OCI-LY3 (cell line): Measurements from ENCODE around the gene S1PR1.

Experiments used
- H2AFZ ChIP-seq: fragments of 200-600, 300-600 bp; shearing (Covaris generic); 2 replicates; pipeline ENCODE4 v1.6.0; 2014; ENCODE audit warnings: antibody characterized with exemption, low read depth, low read length
- H3K27ac ChIP-seq: fragments of 200-600, 300-600 bp; sonication (generic); 2 replicates; pipeline ENCODE4 v1.5.1; 2014; ENCODE audit warnings: mild to moderate bottlenecking, low read length, moderate library complexity, mixed read lengths
- H3K27me3 ChIP-seq: fragments of 200-600, 300-600 bp; sonication (generic); 2 replicates; pipeline ENCODE4 v1.6.1; 2014; ENCODE audit warnings: low read depth, low read length, mixed read lengths
- H3K36me3 ChIP-seq: fragments of 200-600, 300-600 bp; sonication (generic); replicated peaks from 2 replicates; pipeline ENCODE3; 2014; ENCODE audit warnings: low read depth, low read length, mixed read lengths
- H3K4me1 ChIP-seq: fragments of 300-600, 200-600 bp; sonication (generic); 2 replicates; pipeline ENCODE4 v1.6.1; 2014; ENCODE audit warnings: low read length, mixed read lengths
- H3K4me2 ChIP-seq: fragments of 200-600, 300-600 bp; sonication (generic); 2 replicates; pipeline ENCODE4 v1.6.1; 2014; ENCODE audit warnings: low read length, mixed read lengths
- H3K4me3 ChIP-seq: fragments of 300-600, 200-600 bp; sonication (generic); 2 replicates; pipeline ENCODE4 v1.5.1; 2014; ENCODE audit warnings: antibody characterized with exemption, mild to moderate bottlenecking, low read length, moderate library complexity
- H3K79me2 ChIP-seq: fragments of 300-600, 200-600 bp; shearing (Covaris generic); 2 replicates; pipeline ENCODE4 v1.6.1; 2014; ENCODE audit warnings: mild to moderate bottlenecking, low read length, mixed read lengths
- H3K9ac ChIP-seq: fragments of 300-600, 200-600 bp; shearing (Covaris generic); 2 replicates; pipeline ENCODE4 v1.6.0; 2014; ENCODE audit warnings: mild to moderate bottlenecking, low read length, moderate library complexity
- H3K9me3 ChIP-seq: fragments of 200-600, 300-600 bp; shearing (Covaris generic); 2 replicates; pipeline ENCODE4 v1.6.1; 2014; ENCODE audit warnings: low read length, mixed read lengths; ENCODE audit not compliant: insufficient read depth
- H4K20me1 ChIP-seq: fragments of 200-600, 300-600 bp; sonication (generic); 2 replicates; pipeline ENCODE4 v1.6.1; 2016; ENCODE audit warnings: low read length, mixed read lengths; ENCODE audit not compliant: insufficient read depth
- EZH2phosphoT487 ChIP-seq: fragments of 200-600 bp; shearing (Covaris generic); IDR thresholded peaks from 2 replicates; pipeline ENCODE4 v1.6.1; 2018; ENCODE audit warnings: antibody characterized with exemption, mixed run types, low read depth
- TF ChIP-seq, protein P1 (sequence below): fragments of 200-600, 300-600 bp; sonication (generic); IDR thresholded peaks from 2 replicates; pipeline ENCODE4 v1.5.1; 2014; ENCODE audit warnings: antibody characterized with exemption, low read length, low read depth

The S1PR1 gene

DNA sequence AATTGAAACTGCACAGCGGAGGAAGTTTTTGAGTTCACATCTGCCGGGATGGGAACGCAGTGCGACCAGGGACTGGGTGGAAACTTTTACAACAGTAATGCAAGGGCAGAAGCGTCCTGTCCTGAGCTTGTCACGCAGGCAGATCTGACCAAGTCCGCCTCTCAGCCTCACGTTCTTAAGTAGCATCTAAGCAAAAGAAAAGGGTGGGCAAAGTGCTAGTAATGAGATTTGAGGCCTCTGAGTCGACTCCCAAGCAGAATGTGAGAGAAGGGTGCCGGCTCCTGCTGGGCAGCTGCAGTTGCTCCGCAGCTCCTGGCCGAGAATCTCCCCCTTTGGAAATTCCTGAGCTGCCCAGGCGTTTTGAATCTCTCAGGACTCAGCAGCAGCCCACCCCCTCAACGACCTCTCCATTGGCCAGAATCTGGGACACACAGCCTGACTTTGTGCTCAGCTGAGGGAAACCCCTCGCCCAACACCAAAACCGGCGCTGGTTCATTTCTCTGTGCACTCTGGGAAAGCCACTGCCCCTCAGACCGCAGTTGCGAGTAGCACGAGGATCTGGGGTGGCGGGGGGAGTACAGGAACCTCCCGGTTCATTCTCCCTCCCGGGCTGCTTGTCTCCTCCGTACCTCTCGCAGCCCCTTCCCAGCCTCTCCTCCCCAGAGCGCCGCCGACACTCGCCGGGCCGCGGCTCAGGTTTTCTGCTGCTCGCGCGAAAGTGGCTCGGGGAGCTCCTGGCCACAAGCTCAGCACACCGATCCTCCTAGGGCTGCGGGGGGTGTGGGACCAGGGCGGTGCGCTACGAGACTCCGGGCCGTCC, 913 bp upstream of the S1PR1 start:
- peak overlapping the region; percentile 69 for H2AFZ ChIP-seq
- peaks cover 28% of the 10 kb centered on the region for H3K4me1 ChIP-seq
- 0 out of 2 replicates have a peak, but pooled peaks cover 6% of the 10 kb centered on the region for H4K20me1 ChIP-seq
- H3K79me2 ChIP-seq = no peaks in the 10 kb centered on the region
- H3K9ac ChIP-seq = peak overlapping the region; percentile 48
- H3K4me2 ChIP-seq = peak overlapping the region; percentile 91
- no peaks in the 10 kb centered on the region for H3K9me3 ChIP-seq
- peak overlapping the region; percentile 75 for H3K4me3 ChIP-seq
- H3K36me3 ChIP-seq = no peaks in the 10 kb centered on the region
- TF ChIP-seq, protein P1, sequence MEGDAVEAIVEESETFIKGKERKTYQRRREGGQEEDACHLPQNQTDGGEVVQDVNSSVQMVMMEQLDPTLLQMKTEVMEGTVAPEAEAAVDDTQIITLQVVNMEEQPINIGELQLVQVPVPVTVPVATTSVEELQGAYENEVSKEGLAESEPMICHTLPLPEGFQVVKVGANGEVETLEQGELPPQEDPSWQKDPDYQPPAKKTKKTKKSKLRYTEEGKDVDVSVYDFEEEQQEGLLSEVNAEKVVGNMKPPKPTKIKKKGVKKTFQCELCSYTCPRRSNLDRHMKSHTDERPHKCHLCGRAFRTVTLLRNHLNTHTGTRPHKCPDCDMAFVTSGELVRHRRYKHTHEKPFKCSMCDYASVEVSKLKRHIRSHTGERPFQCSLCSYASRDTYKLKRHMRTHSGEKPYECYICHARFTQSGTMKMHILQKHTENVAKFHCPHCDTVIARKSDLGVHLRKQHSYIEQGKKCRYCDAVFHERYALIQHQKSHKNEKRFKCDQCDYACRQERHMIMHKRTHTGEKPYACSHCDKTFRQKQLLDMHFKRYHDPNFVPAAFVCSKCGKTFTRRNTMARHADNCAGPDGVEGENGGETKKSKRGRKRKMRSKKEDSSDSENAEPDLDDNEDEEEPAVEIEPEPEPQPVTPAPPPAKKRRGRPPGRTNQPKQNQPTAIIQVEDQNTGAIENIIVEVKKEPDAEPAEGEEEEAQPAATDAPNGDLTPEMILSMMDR = no peak
- no peak for TF ChIP-seq EZH2phosphoT487
- no peak overlapping the region for H3K27ac ChIP-seq
- peaks cover 52% of the 10 kb centered on the region for H3K27me3 ChIP-seq

DNA sequence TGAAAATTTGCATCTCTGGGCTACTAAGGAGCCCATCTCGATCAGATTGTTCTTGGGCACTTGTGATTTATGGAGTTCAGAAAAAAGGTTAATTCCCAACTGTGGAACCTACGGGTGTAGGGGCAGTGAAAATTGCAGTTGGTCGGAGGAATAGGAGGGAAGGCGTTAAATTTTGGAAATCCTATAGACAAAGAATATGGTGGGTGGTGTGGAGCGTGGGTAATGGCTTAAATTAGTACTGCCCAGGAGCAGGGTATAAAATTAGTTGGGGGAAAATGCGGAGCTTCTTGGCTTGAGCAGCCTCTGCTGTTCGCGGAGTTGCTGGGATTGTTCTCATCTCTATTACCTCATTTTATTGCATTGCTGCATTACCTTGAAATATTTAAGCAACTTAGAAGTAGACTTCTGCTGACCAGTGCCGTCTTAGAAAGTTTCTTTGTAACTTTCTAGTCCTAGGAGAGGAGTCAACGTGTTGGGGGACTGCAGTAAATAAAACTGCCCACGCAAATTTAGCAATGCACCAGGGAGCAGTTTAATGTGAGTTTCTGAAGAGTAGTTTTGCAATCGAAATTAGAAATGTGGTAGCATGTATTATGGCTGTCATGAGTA, 514 bp downstream of the S1PR1 start:
- H3K27me3 ChIP-seq = peaks cover 59% of the 10 kb centered on the region
- no peaks in the 10 kb centered on the region for H3K36me3 ChIP-seq
- peak overlapping the region; percentile 91 for H3K4me2 ChIP-seq
- H3K9ac ChIP-seq = peak overlapping the region; percentile 48; the same call in 1 of the 2 replicates
- H4K20me1 ChIP-seq = 0 out of 2 replicates have a peak, but pooled peaks cover 6% of the 10 kb centered on the region
- no peaks in the 10 kb centered on the region for H3K9me3 ChIP-seq
- H3K79me2 ChIP-seq = no peaks in the 10 kb centered on the region
- H3K27ac ChIP-seq = no peak overlapping the region
- H3K4me3 ChIP-seq = peak overlapping the region; percentile 75
- TF ChIP-seq, protein P1 = no peak; the same call in 1 of the 2 replicates
- no peak for TF ChIP-seq EZH2phosphoT487
- no peak overlapping the region for H2AFZ ChIP-seq
- H3K4me1 ChIP-seq = peaks cover 42% of the 10 kb centered on the region

DNA sequence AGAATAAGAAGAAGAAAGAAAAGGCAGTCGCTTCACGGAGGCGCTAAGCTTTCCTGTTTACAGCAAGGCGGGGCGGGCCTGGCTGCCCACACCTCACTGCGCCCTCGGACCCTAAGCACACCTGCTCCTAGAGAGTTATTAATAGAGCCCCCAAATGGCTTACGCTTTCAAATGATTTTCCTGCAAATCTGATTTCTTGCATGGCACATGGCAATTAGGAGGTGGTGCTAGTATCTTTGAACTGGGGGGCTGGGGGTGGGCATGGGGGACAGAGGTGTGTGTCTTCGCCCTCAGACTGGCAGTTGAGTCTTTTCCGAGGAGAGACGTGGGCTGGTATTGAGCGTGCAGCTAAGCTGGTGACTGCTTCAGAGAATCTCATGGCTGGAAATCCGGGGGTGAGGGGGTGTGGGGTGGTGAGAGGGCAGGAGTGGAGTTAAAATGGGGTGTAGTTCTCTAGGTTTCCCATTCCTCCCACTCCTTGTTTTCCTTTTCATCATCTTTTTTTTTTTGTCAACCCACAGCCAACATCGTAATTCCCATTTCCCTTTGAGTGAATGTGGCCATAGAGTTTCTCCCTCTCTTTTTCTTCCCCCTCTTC, 1.3 kb downstream of the S1PR1 start:
- 0 out of 2 replicates have a peak, but pooled peaks cover 6% of the 10 kb centered on the region for H4K20me1 ChIP-seq
- peaks cover 42% of the 10 kb centered on the region for H3K4me1 ChIP-seq
- H3K9ac ChIP-seq = no peak overlapping the region
- H3K79me2 ChIP-seq = no peaks in the 10 kb centered on the region
- TF ChIP-seq EZH2phosphoT487 = no peak
- TF ChIP-seq, protein P1 = no peak
- H3K9me3 ChIP-seq = no peaks in the 10 kb centered on the region
- peak overlapping the region; percentile 54 for H3K4me3 ChIP-seq
- H2AFZ ChIP-seq = no peak overlapping the region
- peaks cover 63% of the 10 kb centered on the region for H3K27me3 ChIP-seq
- no peaks in the 10 kb centered on the region for H3K36me3 ChIP-seq
- peak overlapping the region; percentile 79 for H3K4me2 ChIP-seq
- no peak overlapping the region for H3K27ac ChIP-seq

DNA sequence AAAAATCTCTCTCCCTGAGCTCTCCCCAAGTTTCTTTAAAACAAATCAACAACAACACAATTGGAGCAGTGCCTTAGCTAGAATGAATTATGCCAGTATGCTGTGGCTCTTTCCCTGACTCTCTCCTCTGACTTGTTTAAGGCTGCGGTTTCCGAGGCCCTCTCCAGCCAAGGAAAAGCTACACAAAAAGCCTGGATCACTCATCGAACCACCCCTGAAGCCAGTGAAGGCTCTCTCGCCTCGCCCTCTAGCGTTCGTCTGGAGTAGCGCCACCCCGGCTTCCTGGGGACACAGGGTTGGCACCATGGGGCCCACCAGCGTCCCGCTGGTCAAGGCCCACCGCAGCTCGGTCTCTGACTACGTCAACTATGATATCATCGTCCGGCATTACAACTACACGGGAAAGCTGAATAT, 1.9 kb downstream of the S1PR1 start:
- Histone ChIP-seq H3K36me3 (no peaks in the 10 kb centered on the region), H3K27me3 (peaks cover 67% of the 10 kb centered on the region), H3K4me2 (peak overlapping the region; percentile 79), H3K4me3 (peak overlapping the region; percentile 54; the same call in 1 of the 2 replicates), H3K9me3 (no peaks in the 10 kb centered on the region), H4K20me1 (0 out of 2 replicates have a peak, but pooled peaks cover 6% of the 10 kb centered on the region), H3K79me2 (no peaks in the 10 kb centered on the region), H3K4me1 (peaks cover 42% of the 10 kb centered on the region), H3K27ac (no peak overlapping the region), H2AFZ (no peak overlapping the region), H3K9ac (no peak overlapping the region)
- TF ChIP-seq, protein P1 = peak; percentile 76
- no peak for TF ChIP-seq EZH2phosphoT487
